HL-60 (cell line): ENCODE data around the gene LGI2.
"Not testable (repeated sequence)": the region's sequence is repeated elsewhere in the genome, so short reads cannot be mapped to it uniquely, and the experiment has no call there.

Experiments used
- DNase-seq, 2 experiments: peaks; one replicate each; pipeline ENCODE4 v3.0.0-alpha.2; 2010 to 2020; ENCODE audit warnings: low read depth in 1 of 2, low spot score in 1 of 2
- H3K27ac ChIP-seq: fragments of 250-450 bp; sonication (Bioruptor Pico); replicated peaks from 2 replicates; pipeline ENCODE4 v1.5.1; 2020; ENCODE audit warnings: mild to moderate bottlenecking, moderate library complexity
- H3K27me3 ChIP-seq: fragments of 250-450 bp; sonication (Bioruptor Pico); 2 replicates; pipeline ENCODE4 v1.5.1; 2021; ENCODE audit warnings: mild to moderate bottlenecking, moderate library complexity; ENCODE audit not compliant: insufficient read depth, poor library complexity, severe bottlenecking
- H3K4me3 ChIP-seq: replicated peaks from 2 replicates; pipeline ENCODE4 v1.5.1; 2011; ENCODE audit warnings: mild to moderate bottlenecking, control low read depth, low read length; ENCODE audit not compliant: insufficient read depth
- CTCF ChIP-seq: IDR thresholded peaks from one replicate; pipeline ENCODE4 v1.5.1; 2011; ENCODE audit warnings: low read length, control low read depth, inconsistent platforms; ENCODE audit not compliant: insufficient read depth
- GABPA ChIP-seq: IDR thresholded peaks from 2 replicates; pipeline ENCODE4 v1.6.1; 2012; ENCODE audit warnings: low read depth
- POLR2AphosphoS5 ChIP-seq: IDR thresholded peaks from 2 replicates; pipeline ENCODE4 v1.6.1; 2012; ENCODE audit warnings: low read depth
- REST ChIP-seq: IDR thresholded peaks from 2 replicates; pipeline ENCODE4 v1.6.1; 2012; ENCODE audit warnings: low read depth; ENCODE audit not compliant: insufficient replicate concordance
- SPI1 ChIP-seq: IDR thresholded peaks from 2 replicates; pipeline ENCODE4 v1.6.1; 2012; ENCODE audit warnings: low read depth, mild to moderate bottlenecking, borderline replicate concordance

Gene LGI2

GRCh38 chr4:25019501-25019900 is 11.2 kb downstream of the LGI2 start:
- TF ChIP-seq CTCF, result no peak
- no peak for TF ChIP-seq SPI1
- TF ChIP-seq POLR2AphosphoS5, result no peak
- TF ChIP-seq GABPA, result no peak
- no peak for TF ChIP-seq REST
- Histone ChIP-seq H3K27ac (no peak overlapping the region), H3K27me3 (peaks cover 3% of the 10 kb centered on the region), H3K4me3 (no peak overlapping the region)
- DNase-seq, result no peak

GRCh38 chr4:25015012-25015411 is 15.7 kb downstream of the LGI2 start:
- no peak overlapping the region for H3K27ac ChIP-seq

GRCh38 chr4:25014662-25014983 is 16.1 kb downstream of the LGI2 start:
- not testable (repeated sequence) for DNase-seq, H3K27ac ChIP-seq, H3K27me3 ChIP-seq, H3K4me3 ChIP-seq

More at GRCh38 chr4:25015012-25015411, 15.7 kb downstream of the LGI2 start:
- no peak for DNase-seq
- no peak overlapping the region for H3K4me3 ChIP-seq
- H3K27me3 ChIP-seq, result peaks cover 3% of the 10 kb centered on the region
- TF ChIP-seq SPI1 (peak; percentile 62; the same call in 1 of the 2 replicates), REST (no peak)

GRCh38 chr4:25013756-25014661 is 16.7 kb downstream of the LGI2 start:
- Histone ChIP-seq H3K4me3 (no peak overlapping the region), H3K27ac (no peak overlapping the region), H3K27me3 (no peaks in the 10 kb centered on the region)
- TF ChIP-seq POLR2AphosphoS5 (no peak), SPI1 (peak; percentile 52; the same call in 1 of the 2 replicates), CTCF (no peak)
- no peak for DNase-seq

GRCh38 chr4:25012655-25013054 is 18.1 kb downstream of the LGI2 start:
- TF ChIP-seq POLR2AphosphoS5, result no peak
- no peak for TF ChIP-seq REST
- TF ChIP-seq SPI1, result no peak
- no peak for TF ChIP-seq GABPA
- TF ChIP-seq CTCF, result no peak
- Histone ChIP-seq H3K4me3 (no peak overlapping the region), H3K27ac (no peak overlapping the region), H3K27me3 (no peaks in the 10 kb centered on the region)
- no peak for DNase-seq
